Measurements from ENCODE around the gene HS1BP3.

The HS1BP3 gene

DNA sequence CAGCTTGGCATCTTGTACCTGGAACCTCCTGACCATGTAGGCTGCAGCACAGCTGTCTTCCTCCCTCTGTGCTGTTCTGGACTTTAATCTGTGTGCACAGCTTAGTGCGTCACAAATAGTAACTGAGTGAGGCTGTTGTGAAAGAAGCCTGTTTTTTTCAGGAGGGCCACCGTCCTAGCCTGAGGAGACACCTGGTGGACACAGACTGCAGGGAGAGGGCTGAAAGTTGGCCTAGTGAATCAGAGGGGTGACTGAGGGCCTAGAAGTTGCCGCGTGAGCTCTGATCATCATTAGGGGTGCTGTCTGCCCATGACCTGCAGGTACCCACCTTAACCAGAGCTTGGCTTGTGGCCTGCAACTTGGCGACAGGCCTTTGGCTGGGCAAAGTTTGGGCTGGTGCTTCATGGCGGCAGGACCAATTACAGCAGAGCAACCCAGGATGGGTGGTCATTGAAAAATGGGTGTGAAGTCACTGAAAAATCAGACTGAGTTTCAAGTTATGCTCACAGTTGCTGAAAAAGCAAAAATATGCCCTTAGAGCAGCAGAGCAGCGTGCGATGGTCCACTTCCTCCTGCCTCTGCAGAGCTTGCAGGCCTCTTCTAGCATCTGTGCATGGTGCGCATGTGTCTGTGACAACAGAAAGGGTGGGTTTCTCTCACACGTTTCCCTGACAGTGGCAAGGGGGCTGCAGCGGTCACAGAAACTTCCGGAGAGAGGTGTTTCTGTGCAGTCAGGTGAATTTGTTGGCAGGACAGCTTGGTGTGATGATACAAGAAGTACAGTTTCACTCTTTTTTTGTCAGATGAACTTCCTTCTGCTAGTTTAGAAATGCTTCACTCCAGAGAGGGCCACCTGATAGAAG lies 25.7 kb upstream of the HS1BP3 start:
- Histone ChIP-seq H3K9me2 (replicated peaks; ENCODE audit: control insufficient read depth, low read length) (no peaks in the 10 kb centered on the region), H3K9me3 (ENCODE audit: control insufficient read depth, insufficient read depth, low read length) (no peaks in the 10 kb centered on the region), H3K27ac (ENCODE audit: low read depth, low read length) (peak overlapping the region; percentile 93), H3K27me3 (ENCODE audit: control insufficient read depth, low read length) (peaks cover 2% of the 10 kb centered on the region), H3K4me3 (ENCODE audit: low read length) (peak overlapping the region; percentile 62), H3K4me2 (ENCODE audit: low read length) (peak overlapping the region; percentile 80), H3K4me1 (ENCODE audit: control insufficient read depth, low read length) (peaks cover 75% of the 10 kb centered on the region), H4K20me1 (ENCODE audit: control insufficient read depth, insufficient read depth, low read depth, low read length) (no peaks in the 10 kb centered on the region), H3K79me2 (ENCODE audit: control insufficient read depth, low read length) (no peaks in the 10 kb centered on the region), H3K36me3 (ENCODE audit: control insufficient read depth, low read length) (no peaks in the 10 kb centered on the region), H3F3A (ENCODE audit: control insufficient read depth, insufficient read depth) (peaks cover 26% of the 10 kb centered on the region)
- TF ChIP-seq, protein P1, sequence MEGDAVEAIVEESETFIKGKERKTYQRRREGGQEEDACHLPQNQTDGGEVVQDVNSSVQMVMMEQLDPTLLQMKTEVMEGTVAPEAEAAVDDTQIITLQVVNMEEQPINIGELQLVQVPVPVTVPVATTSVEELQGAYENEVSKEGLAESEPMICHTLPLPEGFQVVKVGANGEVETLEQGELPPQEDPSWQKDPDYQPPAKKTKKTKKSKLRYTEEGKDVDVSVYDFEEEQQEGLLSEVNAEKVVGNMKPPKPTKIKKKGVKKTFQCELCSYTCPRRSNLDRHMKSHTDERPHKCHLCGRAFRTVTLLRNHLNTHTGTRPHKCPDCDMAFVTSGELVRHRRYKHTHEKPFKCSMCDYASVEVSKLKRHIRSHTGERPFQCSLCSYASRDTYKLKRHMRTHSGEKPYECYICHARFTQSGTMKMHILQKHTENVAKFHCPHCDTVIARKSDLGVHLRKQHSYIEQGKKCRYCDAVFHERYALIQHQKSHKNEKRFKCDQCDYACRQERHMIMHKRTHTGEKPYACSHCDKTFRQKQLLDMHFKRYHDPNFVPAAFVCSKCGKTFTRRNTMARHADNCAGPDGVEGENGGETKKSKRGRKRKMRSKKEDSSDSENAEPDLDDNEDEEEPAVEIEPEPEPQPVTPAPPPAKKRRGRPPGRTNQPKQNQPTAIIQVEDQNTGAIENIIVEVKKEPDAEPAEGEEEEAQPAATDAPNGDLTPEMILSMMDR (IDR thresholded peaks at IDR 0.05; ENCODE audit: low read depth, low read length, poor library complexity, severe bottlenecking), result peak; percentile 52
- TF ChIP-seq EZH2phosphoT487 (IDR thresholded peaks at IDR 0.05; ENCODE audit: borderline replicate concordance, low read length), result no peak

DNA sequence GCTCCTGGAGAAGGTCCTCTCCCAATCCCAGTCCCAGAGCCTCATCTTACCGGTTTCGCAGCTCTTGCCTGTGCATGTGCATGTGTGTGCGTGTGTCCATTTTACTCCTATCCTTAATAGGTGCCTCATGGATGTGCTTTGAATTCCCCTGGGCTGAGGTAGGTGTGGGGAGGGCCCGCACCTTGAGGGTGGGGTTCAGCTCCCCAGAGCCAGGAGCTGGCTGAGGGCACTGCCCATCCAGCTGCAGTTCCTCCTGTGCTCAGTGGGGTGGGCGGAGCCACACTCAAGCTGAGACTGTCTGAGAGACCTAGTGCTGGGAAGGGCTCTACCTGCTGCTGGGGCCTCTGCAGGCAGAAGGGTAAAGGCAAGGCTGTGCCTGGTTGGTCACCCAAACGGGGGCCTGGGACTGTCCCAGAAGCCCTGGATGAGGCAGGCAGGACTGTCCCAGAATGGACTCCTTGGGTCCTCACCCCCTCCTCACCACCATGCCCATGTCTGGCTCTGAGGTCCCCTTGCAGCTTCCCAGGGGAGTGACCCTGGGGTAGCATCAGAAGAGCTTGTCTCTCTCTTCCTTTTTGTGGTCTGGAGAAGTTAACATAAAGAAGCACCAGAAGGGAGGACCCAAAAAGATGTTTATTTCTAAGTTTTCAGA lies 24.9 kb upstream of the HS1BP3 start:
- H3K4me2 ChIP-seq (ENCODE audit: low read length), result peak overlapping the region; percentile 80
- peaks cover 26% of the 10 kb centered on the region for H3F3A ChIP-seq (ENCODE audit: control insufficient read depth, insufficient read depth)
- no peak for TF ChIP-seq EZH2phosphoT487 (IDR thresholded peaks at IDR 0.05; ENCODE audit: borderline replicate concordance, low read length)
- TF ChIP-seq, protein P1 (IDR thresholded peaks at IDR 0.05; ENCODE audit: low read depth, low read length, poor library complexity, severe bottlenecking), result no peak
- no peaks in the 10 kb centered on the region for H3K9me2 ChIP-seq (replicated peaks; ENCODE audit: control insufficient read depth, low read length)
- peak overlapping the region; percentile 93 for H3K27ac ChIP-seq (ENCODE audit: low read depth, low read length)
- peaks cover 6% of the 10 kb centered on the region for H3K27me3 ChIP-seq (ENCODE audit: control insufficient read depth, low read length)
- no peaks in the 10 kb centered on the region for H3K9me3 ChIP-seq (ENCODE audit: control insufficient read depth, insufficient read depth, low read length)
- no peaks in the 10 kb centered on the region for H3K36me3 ChIP-seq (ENCODE audit: control insufficient read depth, low read length)
- H3K4me3 ChIP-seq (ENCODE audit: low read length), result peak overlapping the region; percentile 62
- no peaks in the 10 kb centered on the region for H3K79me2 ChIP-seq (ENCODE audit: control insufficient read depth, low read length)
- H4K20me1 ChIP-seq (ENCODE audit: control insufficient read depth, insufficient read depth, low read depth, low read length), result no peaks in the 10 kb centered on the region
- peaks cover 78% of the 10 kb centered on the region for H3K4me1 ChIP-seq (ENCODE audit: control insufficient read depth, low read length)

DNA sequence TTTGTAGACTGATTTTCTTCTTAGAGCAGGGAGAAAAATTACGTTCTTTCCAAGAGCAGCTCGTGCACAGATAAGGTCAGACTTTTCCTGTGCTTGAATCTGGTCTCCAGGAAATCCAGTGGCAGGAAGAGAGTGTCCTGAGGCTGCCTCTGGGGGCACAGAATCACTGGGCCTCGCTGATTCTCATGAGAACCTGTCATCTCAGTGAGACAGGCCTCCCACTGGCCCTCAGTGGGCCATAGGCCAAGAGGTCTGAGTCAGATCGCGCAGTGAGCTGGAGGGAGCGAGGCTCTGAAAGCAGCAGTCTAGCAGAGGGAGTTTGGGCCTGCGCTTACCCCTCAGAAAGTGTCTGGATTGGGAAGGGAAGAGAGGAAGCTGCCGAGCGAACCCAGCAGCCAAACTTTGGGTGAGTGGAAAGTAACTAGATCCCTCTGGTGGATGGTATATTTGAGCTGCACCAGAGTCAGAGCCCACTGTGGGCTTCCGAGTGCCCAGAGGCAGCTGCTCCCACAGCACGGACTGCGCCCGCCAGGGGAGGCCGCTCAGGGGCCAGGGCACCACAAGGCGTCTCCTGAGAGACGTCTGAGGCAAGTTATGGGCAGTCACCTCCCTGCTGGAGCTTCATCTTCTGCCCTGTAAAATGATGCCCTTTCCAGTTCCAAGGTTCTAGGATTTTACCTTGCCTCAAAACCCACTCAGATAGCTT lies 24.2 kb upstream of the HS1BP3 start:
- no peaks in the 10 kb centered on the region for H3K79me2 ChIP-seq (ENCODE audit: control insufficient read depth, low read length)
- TF ChIP-seq, protein P1 (IDR thresholded peaks at IDR 0.05; ENCODE audit: low read depth, low read length, poor library complexity, severe bottlenecking), result no peak
- TF ChIP-seq EZH2phosphoT487 (IDR thresholded peaks at IDR 0.05; ENCODE audit: borderline replicate concordance, low read length), result no peak
- peaks cover 6% of the 10 kb centered on the region for H3K27me3 ChIP-seq (ENCODE audit: control insufficient read depth, low read length)
- H3F3A ChIP-seq (ENCODE audit: control insufficient read depth, insufficient read depth), result peaks cover 26% of the 10 kb centered on the region
- peak overlapping the region; percentile 93; the same call in 1 of the 2 replicates for H3K27ac ChIP-seq (ENCODE audit: low read depth, low read length)
- no peaks in the 10 kb centered on the region for H3K9me2 ChIP-seq (replicated peaks; ENCODE audit: control insufficient read depth, low read length)
- H4K20me1 ChIP-seq (ENCODE audit: control insufficient read depth, insufficient read depth, low read depth, low read length), result no peaks in the 10 kb centered on the region
- H3K4me2 ChIP-seq (ENCODE audit: low read length), result peak overlapping the region; percentile 80
- H3K4me1 ChIP-seq (ENCODE audit: control insufficient read depth, low read length), result peaks cover 78% of the 10 kb centered on the region
- no peaks in the 10 kb centered on the region for H3K9me3 ChIP-seq (ENCODE audit: control insufficient read depth, insufficient read depth, low read length)
- no peaks in the 10 kb centered on the region for H3K36me3 ChIP-seq (ENCODE audit: control insufficient read depth, low read length)
- peak overlapping the region; percentile 12 for H3K4me3 ChIP-seq (ENCODE audit: low read length)

Measured in DOHH2 (cell line).